Measurements from ENCODE around the gene TMEM51. TPM values are rescaled to one million over a fixed set of nuclear protein-coding genes. Genes with fewer than 3 reads are reported as not detected.
A peak's percentile ranks its signal among the peaks of the same experiment; 100 is the strongest.

The TMEM51 gene
- total RNA-seq, 1 experiment from 2014 or later = 23.4 TPM

GRCh38 chr1:15196807-15197530 lies 43.4 kb downstream of the TMEM51 start:
- no peak for DNase-seq (ENCODE audit: low read depth)

GRCh38 chr1:15197591-15198447 lies 44.3 kb downstream of the TMEM51 start:
- no peak for DNase-seq (ENCODE audit: low read depth)

- DNase-seq (ENCODE audit: low read depth) = no peak
Measured at GRCh38 chr1:15198684-15199083, 45.1 kb downstream of the TMEM51 start.

- DNase-seq (ENCODE audit: low read depth) = no peak
Measured at GRCh38 chr1:15201221-15201620, 47.7 kb downstream of the TMEM51 start.

- no peak for DNase-seq (ENCODE audit: low read depth)
Measured at GRCh38 chr1:15201849-15202551, 48.5 kb downstream of the TMEM51 start.

GRCh38 chr1:15204931-15205330 lies 51.4 kb downstream of the TMEM51 start:
- no peak for DNase-seq (ENCODE audit: low read depth)

GRCh38 chr1:15205586-15206346 lies 52.2 kb downstream of the TMEM51 start:
- no peak for DNase-seq (ENCODE audit: low read depth)

- peak; percentile 65 for DNase-seq (ENCODE audit: low read depth)
Measured at GRCh38 chr1:15206418-15207030, 53.0 kb downstream of the TMEM51 start.

- DNase-seq (ENCODE audit: low read depth) = no peak
Measured at GRCh38 chr1:15207031-15207828, 53.7 kb downstream of the TMEM51 start.

- no peak for DNase-seq (ENCODE audit: low read depth)
Measured at GRCh38 chr1:15207829-15208429, 54.4 kb downstream of the TMEM51 start.

GRCh38 chr1:15210651-15211375 lies 57.3 kb downstream of the TMEM51 start:
- DNase-seq (ENCODE audit: low read depth) = no peak

GRCh38 chr1:15211424-15211823 lies 57.9 kb downstream of the TMEM51 start:
- DNase-seq (ENCODE audit: low read depth) = no peak

- DNase-seq (ENCODE audit: low read depth) = no peak
Measured at GRCh38 chr1:15212216-15212953, 58.8 kb downstream of the TMEM51 start.

- no peak for DNase-seq (ENCODE audit: low read depth)
Measured at GRCh38 chr1:15212954-15213291, 59.4 kb downstream of the TMEM51 start.

GRCh38 chr1:15213341-15213821 lies 59.8 kb downstream of the TMEM51 start:
- DNase-seq (ENCODE audit: low read depth) = no peak

- DNase-seq (ENCODE audit: low read depth) = no peak
Measured at GRCh38 chr1:15214527-15214926, 61.0 kb downstream of the TMEM51 start.

- no peak for DNase-seq (ENCODE audit: low read depth)
Measured at GRCh38 chr1:15215116-15215515, 61.6 kb downstream of the TMEM51 start.

GRCh38 chr1:15217654-15218053 lies 64.1 kb downstream of the TMEM51 start:
- DNase-seq (ENCODE audit: low read depth) = no peak

Data from RPMI7951 (cell line).